Ammon's horn (tissue), 1 donor: ENCODE measurements around the gene ANKS1B.

ENCODE experiments used
- DNase-seq: peaks from one replicate; pipeline ENCODE4 v3.0.0-alpha.2; 2016; ENCODE audit warnings: low spot score

The ANKS1B gene

DNA sequence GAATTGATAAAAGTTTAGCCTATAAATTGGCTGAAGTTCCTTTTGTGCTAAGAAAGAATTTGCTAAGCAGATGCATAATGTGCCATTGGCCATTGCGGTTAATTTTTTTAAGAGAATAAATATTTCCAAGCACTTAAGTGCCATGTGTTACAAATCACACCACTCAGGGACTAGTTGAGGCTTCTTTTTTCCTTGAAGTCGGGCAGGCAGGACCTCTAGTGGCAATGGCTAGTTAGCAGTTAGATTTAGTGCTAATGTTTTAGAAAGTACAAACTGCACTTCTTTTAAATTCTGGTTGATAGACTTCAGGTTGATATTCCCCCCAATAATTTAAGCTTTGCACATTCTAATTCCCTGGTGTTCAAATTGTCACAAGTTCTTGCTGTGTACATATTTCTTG lies 1045.4 kb downstream of the ANKS1B start:
- peak; percentile 69 for DNase-seq

GRCh38 chr12:98935847-98936246 lies 1048.9 kb downstream of the ANKS1B start:
- DNase-seq = no peak

- DNase-seq = no peak
Measured at GRCh38 chr12:98922871-98923270, 1061.9 kb downstream of the ANKS1B start.

- no peak for DNase-seq
Measured at GRCh38 chr12:98918176-98918863, 1066.4 kb downstream of the ANKS1B start.

GRCh38 chr12:98916106-98916505 lies 1068.6 kb downstream of the ANKS1B start:
- no peak for DNase-seq

DNA sequence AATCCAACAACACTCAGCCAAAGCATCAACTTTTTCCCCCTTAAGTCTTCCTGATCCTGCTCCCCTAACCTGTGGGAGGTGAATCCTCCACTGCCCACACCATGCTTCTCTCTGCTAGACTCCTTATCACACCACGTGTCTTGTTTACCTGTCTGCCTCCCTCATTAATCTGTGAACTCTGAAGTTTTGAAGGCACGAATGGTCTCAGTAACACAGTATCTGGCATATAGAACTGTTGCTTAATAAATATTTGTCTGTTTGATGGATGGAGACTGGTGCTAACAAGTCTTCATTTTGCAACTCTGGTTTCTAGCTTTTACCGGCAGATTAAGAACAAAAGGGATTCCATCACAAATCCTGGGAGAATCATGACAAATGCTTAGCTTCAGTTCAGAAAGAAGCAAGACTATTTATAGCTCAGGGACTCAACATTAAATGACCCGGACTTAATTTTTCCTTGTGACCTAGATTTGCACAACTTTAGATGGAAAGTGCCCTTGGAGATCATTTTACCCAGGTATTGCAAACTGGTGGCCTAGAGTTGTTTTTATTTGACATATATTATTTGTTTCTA lies 1072.2 kb downstream of the ANKS1B start:
- DNase-seq = no peak

DNA sequence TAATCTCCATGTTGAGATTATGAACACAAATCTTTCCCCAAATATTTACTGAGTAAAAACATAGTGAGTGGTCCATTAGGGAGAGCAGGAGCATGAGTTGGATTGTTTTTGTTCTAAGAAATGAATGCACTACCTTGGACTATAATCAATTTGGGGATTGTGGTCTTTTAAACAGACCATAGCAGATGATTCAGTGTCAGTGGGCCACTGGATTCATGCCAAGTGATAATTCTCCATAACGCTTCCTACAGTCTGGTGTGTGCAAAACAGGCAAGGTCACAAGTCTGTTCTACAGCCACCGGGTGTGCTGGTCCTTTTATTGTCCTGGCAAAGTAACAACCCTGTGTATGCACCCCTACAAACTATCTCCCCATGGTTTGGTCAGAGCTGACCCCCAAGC lies 1073.3 kb downstream of the ANKS1B start:
- DNase-seq = no peak

GRCh38 chr12:98909746-98910145 lies 1075.0 kb downstream of the ANKS1B start:
- DNase-seq = no peak

- DNase-seq = peak; percentile 17
Measured at GRCh38 chr12:98908866-98909265, 1075.9 kb downstream of the ANKS1B start.

DNA sequence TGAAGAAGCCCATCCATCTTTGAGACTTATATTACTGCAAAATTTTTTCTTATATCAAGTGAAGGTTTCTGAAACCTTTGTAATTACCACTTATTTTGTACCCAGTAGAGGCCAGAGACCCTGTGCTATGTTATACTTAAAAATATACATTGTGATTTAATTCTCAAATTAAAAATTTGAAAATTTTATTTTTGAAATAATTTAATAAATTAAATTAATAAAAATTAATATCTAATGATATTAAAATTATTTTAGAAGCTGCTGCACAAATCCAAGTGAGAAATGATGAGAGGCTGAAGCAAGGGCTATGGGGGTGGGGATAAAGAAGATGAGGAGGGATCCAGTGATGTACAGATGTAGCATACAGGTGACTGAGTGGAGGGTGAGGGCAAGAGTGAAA lies 1080.9 kb downstream of the ANKS1B start:
- DNase-seq = no peak

GRCh38 chr12:98901189-98901588 lies 1083.5 kb downstream of the ANKS1B start:
- no peak for DNase-seq

DNA sequence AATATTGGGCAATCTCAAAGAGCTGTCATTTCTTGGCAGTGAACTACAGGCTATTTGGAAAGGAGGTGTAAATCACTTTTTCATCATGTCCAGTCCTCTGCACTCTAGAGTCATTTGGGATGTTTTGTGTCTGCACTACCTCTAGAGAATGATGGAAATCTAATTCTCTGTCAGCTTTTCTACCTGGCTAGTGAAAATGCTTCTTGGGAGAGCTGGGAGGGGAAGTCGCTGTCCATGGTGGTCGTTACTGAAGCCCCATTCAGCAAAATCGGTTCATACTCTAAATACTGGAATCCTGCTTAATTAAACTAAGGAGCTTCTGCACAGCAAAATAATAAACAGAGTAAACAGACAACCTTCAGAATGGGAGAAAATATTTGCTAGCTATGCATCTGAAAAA lies 1087.8 kb downstream of the ANKS1B start:
- DNase-seq = no peak

- DNase-seq = peak; percentile 70
Measured at GRCh38 chr12:98895086-98895651, 1089.6 kb downstream of the ANKS1B start.

- peak; percentile 70 for DNase-seq
Measured at GRCh38 chr12:98894412-98895085, 1090.2 kb downstream of the ANKS1B start.

DNA sequence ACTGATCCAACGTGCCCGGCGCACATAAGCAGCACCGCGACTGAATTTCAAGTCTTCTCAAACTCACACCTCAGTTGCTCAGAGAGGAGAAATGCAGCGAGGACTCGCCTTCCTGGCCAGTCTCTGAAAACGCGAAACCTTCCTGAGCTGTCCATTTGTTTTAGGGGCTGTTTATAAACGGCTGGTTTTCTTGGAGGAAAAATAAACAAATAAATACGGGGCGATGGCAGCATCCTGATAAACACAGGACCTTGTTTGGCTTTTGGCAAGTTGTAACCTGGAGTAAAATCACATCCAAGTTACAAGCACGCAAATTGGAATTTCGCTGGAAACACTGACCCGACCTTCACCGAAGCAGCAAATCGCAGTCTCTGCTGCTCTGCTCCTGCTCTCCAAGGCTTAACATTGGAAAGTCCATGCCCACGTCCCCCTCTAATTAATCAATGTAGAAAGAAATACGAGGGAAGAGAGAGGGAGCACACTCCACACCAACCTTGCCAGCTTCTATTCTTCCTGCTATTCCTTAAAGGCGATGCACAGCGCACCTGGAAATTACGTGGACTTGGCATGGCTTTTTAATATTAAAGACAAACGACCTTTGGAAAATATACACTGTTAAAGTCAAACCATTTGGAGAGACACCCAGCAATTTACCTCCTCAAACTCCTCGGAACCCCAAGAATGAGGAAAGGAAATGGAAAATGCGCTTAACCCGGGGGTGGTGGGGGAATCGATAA lies 1090.9 kb downstream of the ANKS1B start:
- no peak for DNase-seq

- peak; percentile 42 for DNase-seq
Measured at GRCh38 chr12:98893126-98893674, 1091.5 kb downstream of the ANKS1B start.

- no peak for DNase-seq
Measured at GRCh38 chr12:98885778-98886177, 1099.0 kb downstream of the ANKS1B start.

- DNase-seq = peak; percentile 92
Measured at GRCh38 chr12:98883231-98883630, 1101.5 kb downstream of the ANKS1B start.

- no peak for DNase-seq
Measured at GRCh38 chr12:98882526-98882925, 1102.2 kb downstream of the ANKS1B start.

DNA sequence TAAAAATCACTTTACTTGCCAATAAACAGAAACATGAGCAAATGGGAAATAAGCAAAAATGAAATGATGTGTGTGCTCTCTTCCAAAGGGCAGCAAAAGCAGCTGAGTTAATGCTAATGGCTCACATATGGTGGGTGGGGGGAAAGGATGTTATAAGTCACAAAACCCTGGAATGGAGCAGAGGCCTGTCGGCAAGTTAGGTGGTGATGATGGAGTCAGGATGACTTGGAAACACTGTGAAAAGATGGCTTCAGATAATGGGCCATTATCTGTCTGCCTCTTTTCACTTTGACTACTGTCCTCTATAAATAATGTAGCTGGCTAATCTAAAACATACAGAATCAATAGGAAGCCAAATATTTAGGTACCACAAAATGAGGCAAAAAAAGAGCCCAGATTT lies 1111.0 kb downstream of the ANKS1B start:
- DNase-seq = no peak

- peak; percentile 94 for DNase-seq
Measured at GRCh38 chr12:98870504-98870903, 1114.2 kb downstream of the ANKS1B start.

DNA sequence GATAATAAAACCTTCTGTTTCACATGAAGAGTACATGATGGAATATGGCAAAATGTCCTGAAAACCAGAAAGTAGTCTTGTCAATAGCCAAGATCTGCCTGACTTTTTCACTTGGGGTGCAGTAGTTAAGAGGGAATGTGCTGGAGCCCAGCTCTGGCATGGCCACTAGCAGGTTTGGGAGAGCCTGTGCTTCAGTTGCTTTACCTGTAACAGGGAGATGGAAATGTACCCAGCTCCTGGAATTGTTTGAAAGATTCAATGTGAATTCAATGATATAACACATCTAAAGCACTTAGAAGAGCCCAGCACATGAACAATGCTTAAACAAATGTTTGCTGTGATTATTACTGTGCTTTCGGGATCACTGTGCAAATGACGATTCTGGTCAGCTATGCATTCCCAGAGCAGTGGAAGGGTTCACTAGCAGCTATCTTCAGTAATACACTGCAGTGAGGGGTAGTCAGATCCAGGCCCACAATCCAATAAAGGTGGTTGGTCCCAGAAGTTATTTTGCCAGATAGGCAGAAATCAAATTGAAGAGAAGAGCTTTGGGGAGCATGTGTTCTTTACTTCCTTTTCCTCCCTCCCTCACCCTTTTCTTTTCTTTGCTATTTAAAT lies 1114.7 kb downstream of the ANKS1B start:
- DNase-seq = no peak
